Testis (tissue), 2 donors: Measurements from ENCODE around the gene BUB1.

ENCODE experiments used
- CTCF ChIP-seq, 3 experiments: fragments of 450-650 bp in 2 of 3; fragments of 200-600 bp in 1 of 3; sonication (generic) in 1 of 3; IDR thresholded peaks; one replicate each; pipeline ENCODE4 v1.5.1; 2016 to 2019; ENCODE audit warnings: antibody characterized with exemption in 3 of 3, mild to moderate bottlenecking in 2 of 3, moderate library complexity in 1 of 3
- POLR2A ChIP-seq: fragments of 450-650 bp; IDR thresholded peaks from one replicate; pipeline ENCODE4 v1.6.1; 2017; ENCODE audit warnings: antibody characterized with exemption, mild to moderate bottlenecking, moderate library complexity

- TF ChIP-seq CTCF (IDR thresholded peaks at IDR 0.05) (no peak), POLR2A (no peak)
Observed at GRCh38 chr2:110682267-110682666, 4.4 kb upstream of the BUB1 start.
